Measurements from ENCODE around the gene IDH3B.
A peak's percentile ranks its signal among the peaks of the same experiment; 100 is the strongest.
"Not testable (repeated sequence)": the region's sequence is repeated elsewhere in the genome, so short reads cannot be mapped to it uniquely, and the experiment has no call there.

Gene IDH3B

DNA sequence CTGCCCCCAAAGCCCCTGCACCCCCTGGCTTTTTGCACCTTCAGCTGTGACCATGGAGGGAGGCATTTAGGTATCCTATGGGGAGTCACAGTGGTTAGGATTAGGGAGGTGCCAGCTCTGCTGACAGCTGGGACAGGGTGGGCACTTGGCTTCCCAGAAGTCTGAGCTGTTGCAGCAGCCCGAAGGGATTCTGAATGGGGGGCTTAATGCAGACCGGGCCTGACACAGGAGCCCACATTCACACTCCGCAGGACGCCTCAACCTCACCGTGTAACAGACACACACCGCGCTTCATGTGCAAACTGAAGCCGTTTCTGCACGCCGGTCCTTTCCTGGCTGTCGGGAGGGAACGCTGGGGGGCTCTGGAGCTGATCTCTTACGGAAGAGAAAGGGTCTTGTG, 30.5 kb upstream of the IDH3B start:
- no peak for DNase-seq

GRCh38 chr20:2694008-2694471, 30.0 kb upstream of the IDH3B start:
- DNase-seq: no peak

DNA sequence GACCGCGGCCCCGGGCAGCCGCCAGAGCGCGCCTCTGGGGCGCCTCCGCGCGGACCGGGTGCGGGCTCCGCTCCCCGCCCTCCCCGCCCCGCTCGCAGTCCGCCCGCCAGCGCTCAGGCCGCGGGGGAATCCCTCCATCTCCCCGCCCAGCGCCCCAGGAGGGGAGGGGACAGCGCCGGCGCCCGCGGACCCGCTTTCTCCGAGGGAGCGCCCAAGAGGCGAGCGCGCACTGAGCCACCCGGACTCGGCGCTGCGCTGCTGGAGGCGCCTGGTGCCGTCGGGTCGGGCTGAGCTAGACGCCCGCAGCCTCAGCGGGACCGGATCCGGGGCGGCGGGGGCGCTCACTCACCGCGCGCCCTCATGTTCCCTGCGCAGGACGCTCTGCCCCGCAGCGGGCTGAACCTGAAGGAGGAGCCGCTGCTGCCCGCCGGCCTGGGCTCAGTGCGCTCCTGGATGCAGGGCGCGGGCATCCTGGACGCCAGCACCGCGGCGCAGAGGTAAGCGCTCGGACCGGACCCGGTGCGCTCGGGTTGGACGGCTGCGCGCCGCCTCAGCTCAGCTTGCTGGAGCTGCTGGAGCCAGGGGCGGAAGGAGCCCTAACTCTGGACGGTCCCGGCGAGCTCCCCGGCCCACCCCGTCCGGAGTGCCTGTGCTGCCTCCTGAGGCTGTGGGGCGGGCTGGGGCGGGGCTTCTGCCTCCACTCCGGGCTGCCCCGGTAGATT, 29.4 kb upstream of the IDH3B start:
- peak; percentile 32 for DNase-seq

GRCh38 chr20:2692886-2693285, 28.9 kb upstream of the IDH3B start:
- DNase-seq: no peak

- DNase-seq: no peak
Measured at GRCh38 chr20:2692036-2692885, 28.2 kb upstream of the IDH3B start, which contains the start of gene EBF4. Gene EBF4, plus strand, starts transcription at chr20:2692780. Its CDS starts 866 bp downstream, at chr20:2693646.

DNA sequence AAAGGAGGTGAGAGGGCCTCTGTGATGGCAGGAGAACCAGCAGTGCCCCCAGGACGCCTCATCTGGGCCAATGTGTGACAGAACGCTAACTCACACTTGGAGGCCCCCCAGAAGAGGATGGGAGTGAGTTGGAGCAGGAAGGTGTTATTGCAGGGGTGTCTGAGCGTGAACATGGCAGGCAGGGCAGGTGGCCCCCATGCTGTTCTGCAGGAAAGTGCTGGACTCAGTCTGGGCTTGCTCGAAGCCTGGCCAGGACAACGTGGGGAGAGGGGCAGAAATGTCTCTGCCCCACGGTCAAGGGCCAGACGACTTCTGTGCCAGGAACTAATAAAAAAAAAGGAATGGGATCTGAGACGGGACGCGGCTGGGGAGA, 27.6 kb upstream of the IDH3B start:
- DNase-seq: no peak

DNA sequence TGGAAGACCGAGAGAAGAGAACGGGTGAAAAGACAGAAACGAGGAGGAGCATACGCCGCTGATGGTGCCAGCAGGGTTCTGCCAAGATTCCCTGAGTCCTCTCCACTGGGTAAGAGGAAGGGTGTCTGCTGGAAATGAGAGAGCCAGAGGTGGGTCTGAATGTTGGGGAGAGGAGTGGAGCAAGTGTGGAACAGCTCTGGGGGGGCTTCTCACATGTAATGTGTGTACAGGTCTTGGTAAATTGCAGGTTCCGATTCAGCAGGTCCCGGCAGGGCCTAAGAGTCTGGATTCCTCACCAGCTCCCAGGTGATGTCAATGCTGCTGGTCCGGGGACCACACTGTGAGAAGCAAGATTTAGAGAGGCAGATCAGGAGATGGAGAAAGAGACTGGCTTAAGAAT, 27.1 kb upstream of the IDH3B start:
- no peak for DNase-seq

GRCh38 chr20:2690718-2691117, 26.7 kb upstream of the IDH3B start:
- no peak for DNase-seq

DNA sequence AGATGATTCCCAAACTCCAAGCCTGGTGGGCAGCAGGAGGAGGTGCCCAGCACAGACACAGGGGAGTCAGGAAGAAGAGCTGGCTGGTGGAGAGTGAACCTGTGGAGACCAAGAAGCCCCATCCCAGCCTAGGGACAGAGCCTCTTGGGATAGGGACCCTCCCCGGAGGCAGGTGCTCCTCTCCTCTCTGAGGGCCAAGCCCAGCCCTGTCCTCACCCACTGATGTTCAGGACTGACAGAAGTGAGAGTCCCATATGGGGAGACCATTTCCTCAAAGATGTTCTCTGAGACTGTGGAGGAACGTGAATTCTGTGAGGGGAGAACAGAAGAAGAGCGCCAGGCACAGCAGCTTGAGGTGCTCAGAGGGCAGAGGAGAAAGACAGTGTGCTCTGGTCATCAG, 26.2 kb upstream of the IDH3B start:
- no peak for DNase-seq

DNA sequence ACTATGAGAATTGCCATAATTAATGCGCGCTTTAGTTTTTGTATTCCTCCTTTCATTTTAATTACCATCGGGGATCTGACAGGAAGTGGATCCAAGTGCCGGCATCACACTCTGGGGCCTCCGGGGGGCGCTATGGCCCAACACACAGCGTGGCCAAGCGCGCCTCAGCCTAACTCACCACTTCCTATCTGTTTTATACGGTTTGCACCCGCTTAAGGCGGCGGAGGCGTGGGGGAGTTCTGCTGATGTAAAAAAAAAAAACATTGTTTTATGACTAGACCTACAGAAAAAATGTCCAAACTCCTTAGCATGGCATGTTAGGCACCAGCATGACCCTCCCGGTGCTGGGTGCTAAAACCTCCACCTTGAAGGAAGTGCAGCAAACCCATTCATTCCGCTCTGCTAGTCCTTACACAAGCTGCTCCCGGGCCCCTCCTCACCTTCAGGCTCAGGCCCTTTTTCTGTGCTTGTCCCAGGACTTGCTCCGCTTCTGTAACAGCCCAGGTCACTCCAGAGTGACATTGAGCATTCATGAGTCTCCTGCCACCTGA, 24.1 kb upstream of the IDH3B start:
- DNase-seq: peak; percentile 59

DNA sequence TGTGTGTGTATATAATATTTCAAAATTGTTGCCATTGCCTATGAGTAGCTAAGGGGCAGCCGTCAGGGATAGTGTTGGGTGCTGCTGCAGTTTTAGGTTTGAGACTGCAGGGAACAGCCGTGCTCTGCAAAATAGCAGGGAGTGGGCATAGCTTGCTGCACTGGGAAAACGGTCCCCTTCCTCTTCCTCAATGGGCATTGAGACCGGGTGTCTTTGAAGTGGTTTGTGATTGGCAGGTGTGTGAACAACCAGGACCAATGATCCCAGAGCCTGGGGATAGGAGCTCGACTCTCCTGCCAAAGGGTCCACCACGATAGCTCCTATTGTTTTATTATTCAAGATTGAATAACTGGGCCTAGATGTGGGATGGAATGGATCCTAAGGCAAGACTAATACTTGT, 23.5 kb upstream of the IDH3B start:
- no peak for DNase-seq

DNA sequence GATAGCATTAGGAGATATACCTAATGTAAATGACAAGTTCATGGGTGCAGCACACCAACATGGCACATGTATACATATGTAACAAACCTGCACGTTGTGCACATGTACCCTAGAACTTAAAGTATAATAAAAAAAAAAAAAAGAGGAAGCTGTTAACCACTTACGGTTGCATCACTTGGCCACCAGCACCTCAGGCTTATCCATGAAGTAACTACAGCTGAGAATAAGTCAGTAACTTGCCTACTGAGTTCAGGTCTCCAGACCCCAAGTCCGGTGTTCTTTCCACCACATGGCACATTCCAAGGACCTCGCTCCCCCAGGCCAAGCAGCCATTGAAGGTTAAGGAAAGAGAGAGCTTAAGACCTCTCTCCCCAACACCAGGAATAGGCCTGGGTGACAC, 20.8 kb upstream of the IDH3B start:
- DNase-seq: not testable (repeated sequence)

DNA sequence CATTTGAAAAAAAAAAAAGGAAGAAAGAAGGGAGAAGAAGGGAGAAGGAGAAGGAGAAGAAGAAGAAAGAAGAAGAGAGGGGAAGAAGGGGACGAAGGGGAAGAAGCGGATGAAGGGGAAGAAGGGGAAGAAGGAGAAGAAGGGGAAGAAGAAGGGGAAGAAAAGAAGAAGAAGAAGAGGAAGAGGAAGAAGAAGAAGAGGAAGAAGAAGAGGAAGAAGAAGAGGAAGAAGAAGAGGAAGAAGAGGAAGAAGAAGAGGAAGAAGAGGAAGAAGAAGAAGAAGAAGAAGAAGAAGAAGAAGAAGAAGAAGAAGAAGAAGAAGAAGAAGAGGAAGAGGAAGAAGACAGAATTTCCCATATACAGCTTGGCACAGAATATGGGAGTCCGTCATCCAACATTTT, 18.0 kb upstream of the IDH3B start:
- not testable (repeated sequence) for DNase-seq

- DNase-seq: no peak
Measured at GRCh38 chr20:2680046-2680445, 16.0 kb upstream of the IDH3B start.

DNA sequence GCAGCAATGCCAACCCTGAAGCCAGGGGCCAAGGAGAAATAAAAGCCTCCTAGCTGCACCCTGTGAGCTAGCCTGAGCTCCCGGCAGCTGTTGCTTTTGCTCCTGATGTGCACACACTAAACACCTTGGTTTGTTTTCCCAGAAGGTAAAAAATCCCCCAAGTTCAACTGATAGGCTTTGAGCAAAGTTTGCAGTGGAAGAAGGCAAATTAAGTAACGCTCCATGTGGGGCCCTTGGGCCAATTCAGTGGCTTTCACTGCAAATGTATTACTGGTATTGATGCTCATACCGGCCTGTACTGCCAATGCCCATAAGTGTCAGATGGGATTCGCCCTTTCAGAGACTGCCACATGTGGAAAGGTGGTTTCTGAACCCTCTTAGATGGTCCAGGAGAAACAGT, 9.4 kb upstream of the IDH3B start:
- no peak for DNase-seq

GRCh38 chr20:2672446-2672845, 8.4 kb upstream of the IDH3B start:
- no peak for DNase-seq

- DNase-seq: no peak
Measured at GRCh38 chr20:2671977-2672376, 8.0 kb upstream of the IDH3B start.

- DNase-seq: no peak
Measured at GRCh38 chr20:2663364-2663886, 591 bp downstream of the IDH3B start.

- no peak for DNase-seq
Measured at GRCh38 chr20:2659547-2659946, 4.5 kb downstream of the IDH3B start.

DNA sequence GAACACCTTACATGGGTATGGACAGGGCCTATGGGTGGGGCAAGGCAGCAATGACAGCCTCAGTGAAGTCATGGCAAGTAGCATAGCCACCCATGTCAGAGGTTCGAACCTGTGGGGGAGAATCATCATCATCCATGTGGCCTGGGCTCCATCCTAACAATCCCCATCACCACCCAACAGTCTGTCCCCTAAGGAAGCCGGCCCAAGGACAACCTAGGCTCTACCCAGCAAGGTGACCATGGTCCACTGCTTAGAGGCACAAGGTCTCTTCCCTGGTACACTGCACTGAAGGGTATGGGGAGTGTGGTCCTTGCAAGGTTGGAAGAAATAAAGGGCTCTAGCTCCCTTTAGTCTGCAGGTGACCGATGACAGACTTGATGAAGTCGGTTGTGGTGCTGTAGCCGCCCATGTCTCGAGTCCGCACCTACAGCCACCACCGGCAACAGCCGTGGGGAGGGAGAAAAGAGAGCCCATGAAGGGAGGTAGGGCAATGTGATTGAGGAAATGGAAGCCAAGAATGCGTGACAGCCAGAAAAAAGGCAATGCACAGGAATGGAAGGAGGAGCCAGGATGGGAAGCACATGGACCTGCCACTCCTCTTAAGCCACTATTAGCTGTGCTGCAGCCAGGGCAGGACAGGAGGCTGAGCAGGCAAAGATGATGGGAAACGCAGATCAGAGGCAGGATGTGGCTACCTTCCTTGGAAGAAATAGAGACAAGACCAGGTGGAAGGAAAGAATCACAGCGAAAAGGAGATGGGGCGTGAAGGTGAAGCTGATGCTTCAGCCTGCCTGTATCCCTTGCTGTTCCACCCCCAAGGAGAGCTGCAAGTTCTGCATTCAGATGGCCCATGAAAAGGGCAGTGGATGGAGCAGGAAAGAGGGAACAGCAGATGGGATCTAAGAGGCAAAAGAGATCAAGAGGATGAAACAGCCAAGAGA, 5.3 kb downstream of the IDH3B start:
- no peak for DNase-seq

DNA sequence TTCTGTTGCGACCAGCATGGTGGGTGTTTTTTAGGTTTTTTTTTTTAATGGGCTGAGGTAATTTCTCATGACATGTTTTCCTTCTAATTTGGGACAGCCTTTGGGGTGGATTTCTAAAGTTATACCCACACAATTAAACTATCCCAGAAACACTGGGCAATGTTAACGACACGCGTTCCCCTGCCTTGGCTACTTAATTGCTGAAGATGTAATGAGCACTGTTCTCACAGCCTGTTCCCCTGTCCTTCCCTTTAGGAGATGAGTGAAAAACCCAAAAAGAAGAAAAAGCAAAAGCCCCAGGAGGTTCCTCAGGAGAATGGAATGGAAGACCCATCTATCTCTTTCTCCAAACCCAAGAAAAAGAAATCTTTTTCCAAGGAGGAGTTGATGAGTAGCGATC, 6.3 kb downstream of the IDH3B start:
- no peak for DNase-seq

DNA sequence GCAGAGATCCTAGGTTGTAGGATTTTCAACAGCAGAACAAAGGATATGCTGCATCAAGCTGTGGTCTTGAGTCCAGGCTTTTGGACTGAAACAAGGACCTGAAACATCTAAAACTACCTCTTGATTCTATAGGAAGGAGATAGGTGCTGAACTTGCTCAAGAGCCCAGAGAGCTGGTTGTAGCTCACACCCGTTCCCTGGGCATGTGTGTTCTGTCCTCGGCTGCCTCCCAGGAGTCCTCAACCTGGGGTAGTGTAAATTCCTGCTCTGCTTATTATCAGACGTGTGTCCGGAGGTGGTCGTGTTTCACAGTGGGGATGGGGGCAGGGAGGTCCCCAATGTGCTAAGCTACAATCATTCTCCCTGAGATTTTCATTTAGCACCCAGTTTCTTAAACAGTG, 6.8 kb downstream of the IDH3B start:
- DNase-seq: no peak

Measured in effector CD8-positive, alpha-beta T cell (primary cell).